A673 (cell line): ENCODE data around the gene MUC12. TPM values are rescaled to one million over a fixed set of nuclear protein-coding genes. Genes with fewer than 3 reads are reported as not detected.
A peak's percentile ranks its signal among the peaks of the same experiment; 100 is the strongest.

Experiments
- BruUV-seq: library from RNA; stranded (reverse); fragments of 400-500 nt; replicated peaks from 2 replicates; lab custom pipeline; 2021; lab: Mats Ljungman, UMichigan
- CTCF ChIA-PET: fragments of 300-600 bp; sonication (Branson Sonifier 250); formaldehyde crosslinking; loops from one replicate; lab custom pipeline; 2022; ENCODE audit warnings: antibody characterized with exemption; lab: Charles Lee
- POLR2A ChIA-PET: fragments of 300-600 bp; sonication (Branson Sonifier 250); formaldehyde crosslinking; loops from one replicate; lab custom pipeline; 2022; ENCODE audit warnings: antibody characterized with exemption; ENCODE audit not compliant: low non-redundant PET; lab: Charles Lee
- DNase-seq: peaks from one replicate; pipeline ENCODE4 v3.0.0-alpha.2; 2015; ENCODE audit warnings: low spot score
- H3K27ac ChIP-seq: fragments of 200-600 bp; sonication (generic); 2 replicates; pipeline ENCODE4 v1.5.1; 2016; ENCODE audit warnings: mixed run types, low read depth, mild to moderate bottlenecking, mixed read lengths, antibody characterized with exemption, low read length; ENCODE audit not compliant: poor library complexity, severe bottlenecking
- H3K27me3 ChIP-seq: fragments of 200-600 bp; sonication (generic); replicated peaks from 2 replicates; pipeline ENCODE4 v1.6.1; 2017; ENCODE audit warnings: mixed run types, low read depth, mild to moderate bottlenecking, mixed read lengths, antibody characterized with exemption, low read length; ENCODE audit not compliant: insufficient read depth, poor library complexity
- H3K36me3 ChIP-seq: fragments of 200-600 bp; sonication (generic); 2 replicates; pipeline ENCODE4 v1.6.1; 2016; ENCODE audit warnings: mixed run types, mild to moderate bottlenecking, mixed read lengths, antibody characterized with exemption, low read length; ENCODE audit not compliant: insufficient read depth, poor library complexity, severe bottlenecking
- H3K4me1 ChIP-seq: fragments of 200-600 bp; sonication (generic); 2 replicates; pipeline ENCODE4 v1.6.1; 2017; ENCODE audit warnings: mixed run types, mild to moderate bottlenecking, mixed read lengths, antibody characterized with exemption, low read length; ENCODE audit not compliant: insufficient read depth, poor library complexity, severe bottlenecking
- H3K4me3 ChIP-seq: fragments of 200-600 bp; sonication (generic); 2 replicates; pipeline ENCODE4 v1.5.1; 2016; ENCODE audit warnings: low read depth, mixed run types, mild to moderate bottlenecking, mixed read lengths, low read length; ENCODE audit not compliant: poor library complexity, severe bottlenecking
- H3K9me3 ChIP-seq: fragments of 200-600 bp; sonication (generic); 2 replicates; pipeline ENCODE4 v1.6.1; 2016; ENCODE audit warnings: mixed run types, low read depth, mild to moderate bottlenecking, mixed read lengths, antibody characterized with exemption, low read length; ENCODE audit not compliant: poor library complexity, severe bottlenecking
- CTCF ChIP-seq: fragments of 300-800, 200-600 bp; sonication (generic); conservative IDR thresholded peaks from 2 replicates; pipeline ENCODE4 v1.5.1; 2017; ENCODE audit warnings: low read depth, mild to moderate bottlenecking, antibody characterized with exemption, low read length, moderate library complexity, mixed read lengths
- EZH2 ChIP-seq: fragments of 200-600 bp; sonication (generic); IDR thresholded peaks from 2 replicates; pipeline ENCODE4 v1.6.1; 2017; ENCODE audit warnings: borderline replicate concordance, low read depth, mild to moderate bottlenecking, mixed read lengths, antibody characterized with exemption, low read length; ENCODE audit not compliant: poor library complexity, severe bottlenecking
- intact Hi-C: fragments of 100-400 bp; cut with micrococcal nuclease; formaldehyde crosslinking; loops from one replicate; pipeline ENCODE4 v1.10.0; 2022; ENCODE audit not compliant: unreplicated experiment
- total RNA-seq: library from RNA; stranded (reverse); gene quantifications from 2 replicates; pipeline ENCODE4 v1.2.3, GENCODE V29; 2021

MUC12 gene
- total RNA-seq, 1 experiment from 2014 or later, result 0.67 TPM

DNA sequence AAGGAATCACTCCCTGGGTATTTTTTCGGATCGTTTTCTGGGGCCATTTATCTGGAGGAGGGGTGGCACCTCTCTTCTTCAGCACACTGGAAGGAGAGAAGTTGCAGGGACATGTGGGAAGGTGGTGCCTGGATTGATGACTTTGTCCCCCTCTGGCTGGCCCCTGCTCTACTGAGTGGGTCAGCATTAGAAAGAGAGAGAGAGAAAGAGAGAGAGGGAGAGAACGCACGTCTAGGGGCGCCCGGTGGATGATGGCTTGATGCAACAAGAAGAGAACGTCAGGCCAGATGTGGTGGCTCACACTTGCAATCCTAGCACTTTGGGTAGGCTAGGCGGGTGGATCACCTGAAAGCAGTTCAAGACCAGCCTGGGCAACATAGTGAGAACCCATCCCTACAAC lies 5.5 kb upstream of the MUC12 start:
- no peaks in the 10 kb centered on the region for H3K36me3 ChIP-seq
- H3K9me3 ChIP-seq, result no peaks in the 10 kb centered on the region
- intact Hi-C loops, result no loop called here
- TF ChIP-seq CTCF, result no peak
- no peak for TF ChIP-seq EZH2
- peaks cover 80% of the 10 kb centered on the region for H3K27me3 ChIP-seq
- ChIA-PET CTCF (no interaction called here), POLR2A (no interaction called here)
- no peak overlapping the region for H3K4me3 ChIP-seq
- H3K27ac ChIP-seq, result no peak overlapping the region
- H3K4me1 ChIP-seq, result peaks cover 11% of the 10 kb centered on the region
- DNase-seq, result no peak
- BruUV-seq, result no TSS peak

- intact Hi-C loops, result no loop called here
- no peak for TF ChIP-seq EZH2
- no peak for TF ChIP-seq CTCF
- ChIA-PET POLR2A (no interaction called here), CTCF (no interaction called here)
- H3K36me3 ChIP-seq, result no peaks in the 10 kb centered on the region
- no peak overlapping the region for H3K27ac ChIP-seq
- H3K9me3 ChIP-seq, result no peaks in the 10 kb centered on the region
- H3K4me3 ChIP-seq, result no peak overlapping the region
- no TSS peak for BruUV-seq
- no peak for DNase-seq
- H3K27me3 ChIP-seq, result peaks cover 80% of the 10 kb centered on the region
- H3K4me1 ChIP-seq, result peaks cover 11% of the 10 kb centered on the region
These were observed 4.7 kb upstream of the MUC12 start for GRCh38 chr7:100964630-100965029.

DNA sequence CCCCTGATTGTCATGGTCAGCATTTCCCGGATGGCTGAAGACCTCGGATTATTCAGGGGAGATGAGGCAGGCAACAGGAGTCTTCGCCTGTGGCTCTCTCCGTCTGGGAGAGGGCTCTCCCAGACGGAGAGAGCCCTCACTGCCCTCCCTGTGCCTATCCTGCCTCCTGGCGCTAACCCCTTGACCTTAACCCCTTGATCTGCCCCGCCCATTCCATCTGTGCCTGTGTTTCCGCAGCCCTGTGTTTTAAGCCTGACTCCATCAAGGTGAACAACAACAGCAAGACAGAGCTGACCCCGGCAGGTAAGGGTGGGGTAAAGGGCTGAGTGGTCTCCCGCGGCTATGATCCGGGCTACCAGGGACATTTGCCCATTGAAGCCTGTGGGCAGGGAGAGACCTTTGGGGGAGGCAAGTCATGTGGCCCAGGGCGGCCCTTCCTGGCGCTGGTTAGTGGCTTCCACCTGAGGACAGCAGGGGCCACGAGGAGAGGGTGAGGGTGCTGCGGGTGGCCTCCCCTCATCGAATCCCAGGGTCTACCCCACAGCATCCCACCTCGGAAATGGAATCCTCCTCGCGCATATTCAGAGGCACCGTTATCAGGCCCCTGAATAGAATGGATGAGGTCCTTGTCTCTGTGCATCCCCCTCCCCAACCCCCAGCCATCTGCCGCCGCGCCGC lies 4.2 kb upstream of the MUC12 start:
- no peak for TF ChIP-seq EZH2
- TF ChIP-seq CTCF, result no peak
- Histone ChIP-seq H3K4me1 (peaks cover 11% of the 10 kb centered on the region), H3K4me3 (peak overlapping the region; percentile 41), H3K27ac (no peak overlapping the region), H3K27me3 (peaks cover 74% of the 10 kb centered on the region), H3K9me3 (no peaks in the 10 kb centered on the region), H3K36me3 (no peaks in the 10 kb centered on the region)
- POLR2A ChIA-PET, result no interaction called here
- no peak for DNase-seq
- intact Hi-C loops, result no loop called here
- CTCF ChIA-PET, result no interaction called here
- no TSS peak for BruUV-seq
